Measurements from ENCODE around the gene NEK7.
"Not testable (repeated sequence)": the region's sequence is repeated elsewhere in the genome, so short reads cannot be mapped to it uniquely, and the experiment has no call there.

The NEK7 gene

DNA sequence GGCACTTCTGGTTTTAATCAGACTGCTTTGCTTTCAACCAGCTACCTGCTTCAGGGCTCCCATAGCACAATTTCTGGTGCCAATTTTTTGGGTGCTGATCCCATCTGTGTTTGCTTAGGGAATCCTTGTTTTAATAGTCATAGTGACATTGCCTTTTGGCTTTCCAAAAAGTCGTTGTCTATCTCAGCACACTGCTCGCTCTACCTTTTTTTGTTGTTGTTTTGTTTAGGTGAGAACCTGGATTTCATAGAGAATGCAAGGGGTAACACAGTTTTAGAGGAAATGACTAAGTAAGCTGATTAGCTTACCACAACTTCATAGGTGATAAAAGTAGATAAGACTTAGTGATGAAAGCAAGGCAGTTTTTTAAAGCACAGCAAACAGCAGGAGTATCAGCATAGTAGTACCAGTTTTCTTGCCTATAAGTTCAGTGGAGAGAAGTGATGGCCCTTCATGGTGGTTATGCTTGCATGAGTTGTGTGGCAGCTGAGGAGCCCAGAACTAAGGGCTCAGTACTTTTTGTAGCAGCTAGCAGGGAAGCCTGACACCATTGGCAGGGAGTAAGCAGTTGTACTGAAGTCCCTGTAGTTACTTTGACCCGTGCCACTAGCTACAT, 31.3 kb downstream of the NEK7 start:
- DNase-seq, result peak; percentile 33 to 42
- no peak for TF ChIP-seq POLR2A (IDR thresholded peaks at IDR 0.05; ENCODE audit: low read length)
- TF ChIP-seq GATA1 (IDR thresholded peaks at IDR 0.05; ENCODE audit: low read depth, low read length), result no peak

DNA sequence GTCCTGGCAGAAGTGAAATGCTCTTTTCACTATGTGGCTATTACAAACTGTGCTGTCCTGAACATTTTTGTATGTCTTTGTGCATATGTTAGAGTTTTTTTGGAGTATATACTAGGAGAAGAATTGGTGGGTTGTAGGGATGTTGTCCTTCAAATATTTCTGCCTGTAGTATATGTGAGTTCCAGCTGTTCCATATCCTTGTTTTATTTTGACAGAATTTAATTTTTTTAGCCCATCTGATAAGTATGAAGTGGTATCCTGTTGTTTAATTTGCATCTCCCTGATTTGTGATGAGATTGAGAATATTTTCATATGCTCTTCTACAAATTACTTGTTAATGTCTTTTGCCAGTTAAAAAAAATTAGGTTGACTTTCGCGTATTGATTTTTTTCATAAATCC, 34.3 kb downstream of the NEK7 start:
- DNase-seq, result no peak
- no peak for TF ChIP-seq POLR2A (IDR thresholded peaks at IDR 0.05; ENCODE audit: low read length)
- TF ChIP-seq GATA1 (IDR thresholded peaks at IDR 0.05; ENCODE audit: low read depth, low read length), result no peak

DNA sequence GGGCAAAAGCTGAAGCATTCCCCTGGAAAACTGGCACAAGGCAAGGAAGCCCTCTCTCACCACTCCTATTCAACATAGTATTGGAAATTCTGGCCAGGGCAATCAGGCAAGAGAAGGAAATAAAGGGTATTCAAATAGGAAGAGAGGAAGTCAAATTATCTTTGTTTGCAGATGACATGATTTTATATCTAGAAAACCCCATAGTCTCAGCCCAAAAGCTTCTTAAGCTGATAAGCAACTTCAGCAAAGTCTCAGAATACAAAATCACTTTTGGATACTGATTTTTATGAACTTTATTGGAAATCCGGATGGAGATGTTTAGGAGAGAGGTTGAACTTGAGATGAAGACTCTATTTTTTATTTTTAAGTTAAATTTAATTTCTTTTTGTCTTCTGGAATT, 37.1 kb downstream of the NEK7 start:
- DNase-seq, result not testable (repeated sequence)

DNA sequence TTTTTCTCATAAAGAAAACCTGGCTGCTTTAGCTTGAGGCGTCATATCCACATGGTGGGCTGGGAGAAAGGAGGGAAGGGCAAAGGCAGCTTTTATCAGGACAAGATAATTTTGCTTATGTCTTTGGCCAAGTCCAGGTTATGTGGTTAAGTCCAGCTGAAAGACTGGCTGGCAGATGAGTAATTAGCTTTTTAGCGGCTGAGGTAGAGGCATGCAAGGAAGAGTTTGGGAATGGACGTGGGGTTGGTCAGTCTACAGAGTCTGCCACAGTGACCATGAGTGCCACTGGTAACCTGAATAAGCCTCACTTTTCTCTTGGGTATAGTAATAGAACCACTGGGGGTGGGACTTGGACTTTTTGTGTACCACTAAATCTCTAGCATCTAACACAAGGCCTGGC, 39.8 kb downstream of the NEK7 start:
- TF ChIP-seq GATA1 (IDR thresholded peaks at IDR 0.05; ENCODE audit: low read depth, low read length) (no peak), POLR2A (IDR thresholded peaks at IDR 0.05; ENCODE audit: low read length) (no peak)
- no peak for DNase-seq

DNA sequence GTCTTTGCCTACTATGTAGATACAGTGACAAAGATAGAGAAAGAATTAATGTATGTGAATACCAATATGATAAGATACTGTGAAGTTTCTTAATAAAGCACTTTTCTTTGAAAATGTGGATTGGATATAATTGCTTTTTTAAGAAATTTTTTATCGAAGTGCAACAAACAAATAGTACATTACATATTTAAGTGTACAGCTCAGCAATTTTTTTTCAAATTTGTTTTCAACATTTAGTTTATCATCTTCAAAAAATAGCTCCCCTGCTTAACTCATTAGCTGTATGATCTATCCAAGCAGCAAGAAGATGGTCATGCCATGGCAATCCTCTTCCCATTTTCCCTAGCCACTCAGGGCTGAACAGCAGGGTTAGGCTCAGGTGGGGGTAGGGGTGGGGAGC, 40.5 kb downstream of the NEK7 start:
- no peak for TF ChIP-seq POLR2A (IDR thresholded peaks at IDR 0.05; ENCODE audit: low read length)
- TF ChIP-seq GATA1 (IDR thresholded peaks at IDR 0.05; ENCODE audit: low read depth, low read length), result no peak

GRCh38 chr1:198199105-198199504, 42.3 kb downstream of the NEK7 start:
- TF ChIP-seq GATA1 (IDR thresholded peaks at IDR 0.05; ENCODE audit: low read depth, low read length) (no peak), POLR2A (IDR thresholded peaks at IDR 0.05; ENCODE audit: low read length) (no peak)
- no peak for DNase-seq

More for the DNA sequence above, 40.5 kb downstream of the NEK7 start:
- DNase-seq, result no peak

GRCh38 chr1:198201956-198202784, 45.4 kb downstream of the NEK7 start:
- DNase-seq, result no peak
- TF ChIP-seq GATA1 (IDR thresholded peaks at IDR 0.05; ENCODE audit: low read depth, low read length), result no peak
- no peak for TF ChIP-seq POLR2A (IDR thresholded peaks at IDR 0.05; ENCODE audit: low read length)

DNA sequence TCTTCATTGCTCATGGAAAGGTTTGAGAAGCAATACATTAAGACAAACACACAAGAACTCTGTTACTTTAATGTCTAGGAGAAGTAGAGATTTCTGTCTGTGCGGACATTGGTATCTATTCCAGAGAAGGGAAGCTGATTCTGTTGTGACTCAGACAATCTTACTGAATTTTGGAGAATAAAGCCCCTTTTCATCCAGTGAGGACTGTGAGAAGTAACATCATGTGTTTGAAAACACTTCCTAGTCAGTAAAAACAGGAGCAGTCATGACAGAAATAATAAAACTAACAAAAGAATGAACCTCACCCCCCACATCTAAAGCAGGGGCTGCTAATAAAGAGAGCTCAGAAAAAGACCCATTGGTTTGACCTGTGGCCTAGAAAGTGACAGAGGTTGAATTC, 46.6 kb downstream of the NEK7 start:
- TF ChIP-seq POLR2A (IDR thresholded peaks at IDR 0.05; ENCODE audit: low read length), result no peak
- no peak for TF ChIP-seq GATA1 (IDR thresholded peaks at IDR 0.05; ENCODE audit: low read depth, low read length)
- DNase-seq, result no peak

GRCh38 chr1:198205016-198205684, 48.4 kb downstream of the NEK7 start:
- no peak for DNase-seq
- TF ChIP-seq GATA1 (IDR thresholded peaks at IDR 0.05; ENCODE audit: low read depth, low read length) (no peak), POLR2A (IDR thresholded peaks at IDR 0.05; ENCODE audit: low read length) (no peak)

DNA sequence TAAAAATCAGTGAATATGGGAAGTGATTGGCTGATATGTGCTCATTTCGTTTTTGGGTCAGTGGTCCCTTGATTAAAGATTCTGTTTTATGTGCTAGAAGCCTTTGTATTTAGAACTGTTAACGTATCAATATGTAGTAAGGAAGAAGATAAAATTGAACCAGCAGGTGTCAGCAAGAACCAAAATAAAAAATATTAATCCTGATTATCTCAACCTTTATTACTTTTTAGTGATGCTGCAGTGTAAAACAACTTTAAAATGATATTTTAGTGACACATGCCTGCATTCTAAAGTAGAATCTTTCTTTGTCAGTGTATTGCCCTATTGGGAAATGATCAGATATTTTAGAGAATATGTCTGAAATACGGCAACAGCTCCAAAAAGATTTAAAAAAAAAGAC, 49.5 kb downstream of the NEK7 start:
- no peak for TF ChIP-seq GATA1 (IDR thresholded peaks at IDR 0.05; ENCODE audit: low read depth, low read length)
- TF ChIP-seq POLR2A (IDR thresholded peaks at IDR 0.05; ENCODE audit: low read length), result no peak
- DNase-seq, result no peak

DNA sequence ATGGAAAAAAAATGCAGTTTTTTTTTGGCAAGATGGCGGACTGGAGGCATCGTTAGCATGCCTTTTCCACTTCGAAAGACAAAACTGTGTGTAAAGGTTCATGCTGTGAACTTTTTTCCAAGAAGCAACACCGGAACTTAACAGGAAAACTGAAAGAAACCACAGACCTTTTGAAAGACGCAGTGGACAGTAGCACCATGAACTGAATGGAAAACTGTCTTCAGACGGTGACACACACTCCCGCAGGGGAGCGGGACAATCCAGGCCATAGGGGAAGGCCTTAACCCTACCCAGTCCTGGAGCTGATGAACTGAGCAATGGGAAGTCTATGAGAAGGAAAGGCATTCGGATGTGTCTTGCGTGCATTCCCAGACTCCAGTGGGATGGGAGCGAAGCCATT, 54.9 kb downstream of the NEK7 start:
- TF ChIP-seq GATA1 (IDR thresholded peaks at IDR 0.05; ENCODE audit: low read depth, low read length) (no peak), POLR2A (IDR thresholded peaks at IDR 0.05; ENCODE audit: low read length) (no peak)
- DNase-seq, result no peak

GRCh38 chr1:198212126-198212525, 55.3 kb downstream of the NEK7 start:
- TF ChIP-seq POLR2A (IDR thresholded peaks at IDR 0.05; ENCODE audit: low read length) (no peak), GATA1 (IDR thresholded peaks at IDR 0.05; ENCODE audit: low read depth, low read length) (no peak)
- no peak for DNase-seq

DNA sequence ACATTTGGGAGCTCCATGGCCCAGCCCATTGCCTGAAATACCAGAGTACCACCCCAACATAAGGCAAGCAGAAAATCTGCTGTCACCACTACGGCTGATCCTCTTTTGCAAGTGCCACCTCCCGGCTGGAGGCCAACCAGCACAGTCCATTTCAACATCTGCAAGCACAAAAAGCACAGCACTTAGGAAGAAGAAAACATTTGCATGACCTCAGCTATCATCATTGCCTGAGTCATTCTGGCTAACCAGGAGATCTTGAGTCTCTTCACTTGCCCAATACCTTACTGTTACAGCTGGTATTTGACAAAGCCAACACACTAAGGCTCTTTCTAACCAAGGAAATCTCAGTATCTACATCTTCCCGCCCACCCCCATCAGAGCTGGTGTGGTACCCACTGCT, 55.9 kb downstream of the NEK7 start:
- peak in 1 of 2 experiments; percentile 13 for DNase-seq
- TF ChIP-seq POLR2A (IDR thresholded peaks at IDR 0.05; ENCODE audit: low read length) (no peak), GATA1 (IDR thresholded peaks at IDR 0.05; ENCODE audit: low read depth, low read length) (no peak)

DNA sequence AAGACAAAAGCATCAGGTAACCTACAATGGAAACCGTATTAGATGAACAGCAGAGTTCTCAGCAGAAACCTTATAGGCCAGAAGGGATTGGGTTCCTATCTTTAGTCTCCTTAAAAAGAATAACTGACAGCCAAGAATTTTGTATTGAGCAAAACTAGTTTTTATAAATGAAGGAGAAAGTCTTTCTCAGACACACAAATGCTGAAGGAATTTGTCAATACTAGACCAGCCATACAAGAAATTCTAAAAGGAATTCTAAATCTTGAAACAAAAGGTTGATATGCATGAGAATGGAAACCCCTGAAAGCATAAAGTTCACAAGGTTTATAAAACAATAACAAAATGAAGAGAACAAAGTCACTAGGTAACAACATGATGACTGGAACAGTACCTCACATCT, 58.1 kb downstream of the NEK7 start:
- TF ChIP-seq POLR2A (IDR thresholded peaks at IDR 0.05; ENCODE audit: low read length) (no peak), GATA1 (IDR thresholded peaks at IDR 0.05; ENCODE audit: low read depth, low read length) (no peak)
- DNase-seq, result no peak

DNA sequence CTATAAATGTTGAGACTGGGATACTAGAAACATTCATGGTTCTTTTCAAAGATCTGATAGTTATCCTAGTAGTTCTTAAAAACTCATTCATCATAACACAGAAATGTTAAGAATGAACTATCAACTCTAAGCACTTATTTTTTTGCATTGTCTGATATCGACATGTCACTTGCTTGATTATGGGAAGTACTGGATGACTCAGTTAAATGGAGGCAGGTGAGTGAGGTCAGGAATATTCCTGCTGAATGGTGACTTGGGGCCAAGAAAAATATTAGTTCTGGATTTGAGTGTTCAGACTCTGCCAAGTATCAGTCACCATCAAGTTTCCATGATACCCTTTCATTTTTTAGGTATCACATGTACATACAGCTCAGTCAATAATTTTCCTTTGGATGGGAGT, 63.6 kb downstream of the NEK7 start:
- TF ChIP-seq POLR2A (IDR thresholded peaks at IDR 0.05; ENCODE audit: low read length) (no peak), GATA1 (IDR thresholded peaks at IDR 0.05; ENCODE audit: low read depth, low read length) (no peak)
- no peak for DNase-seq

- not testable (repeated sequence) for DNase-seq
Observed at GRCh38 chr1:198227010-198227409, 70.2 kb downstream of the NEK7 start.

DNA sequence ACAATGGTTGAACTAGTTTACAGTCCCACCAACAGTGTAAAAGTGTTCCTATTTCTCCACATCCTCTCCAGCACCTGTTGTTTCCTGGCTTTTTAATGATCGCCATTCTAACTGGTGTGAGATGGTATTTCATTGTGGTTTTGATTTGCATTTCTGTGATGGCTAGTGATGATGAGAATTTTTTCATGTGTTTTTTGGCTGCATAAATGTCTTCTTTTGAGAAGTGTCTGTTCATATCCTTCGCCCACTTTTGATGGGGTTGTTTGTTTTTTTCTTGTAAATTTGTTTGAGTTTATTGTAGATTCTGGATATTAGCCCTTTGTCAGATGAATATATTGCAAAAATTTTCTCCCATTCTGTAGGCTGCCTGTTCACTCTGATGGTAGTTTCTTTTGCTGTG, 70.7 kb downstream of the NEK7 start:
- DNase-seq, result not testable (repeated sequence)
